HG02798 (cell line): ENCODE results near the gene PPM1K.
A peak's percentile ranks its signal among the peaks of the same experiment; 100 is the strongest.

ENCODE experiments used
- ATAC-seq: cut with Tn5 transposase; IDR thresholded peaks from one replicate; pipeline ENCODE4 v1.9.1; 2021; ENCODE audit warnings: mild to moderate bottlenecking; ENCODE audit not compliant: unreplicated experiment, poor library complexity

Gene PPM1K

DNA sequence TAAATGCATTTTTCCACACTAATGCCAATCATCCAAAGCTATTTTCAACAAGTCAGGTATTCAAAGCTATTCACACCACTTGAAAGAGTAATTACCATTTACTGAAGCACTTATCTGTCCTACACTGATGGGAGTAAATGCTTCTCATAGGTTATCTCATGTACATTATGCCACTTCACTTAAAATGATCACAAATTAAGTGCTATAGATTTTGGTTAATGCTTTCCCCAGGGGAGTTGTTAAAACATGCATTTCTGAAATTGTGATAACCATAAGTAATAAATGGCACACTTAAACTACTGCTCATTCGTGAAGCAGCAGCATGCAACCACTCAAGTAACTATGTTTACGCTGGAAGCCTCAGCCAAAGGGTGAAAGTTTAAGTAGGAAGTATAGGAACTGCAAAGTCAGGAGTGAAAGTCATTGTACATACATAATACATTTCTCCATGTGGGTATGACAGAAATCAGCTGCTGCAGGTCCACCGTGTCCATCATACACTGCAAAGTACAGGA lies 6.6 kb downstream of the PPM1K start:
- ATAC-seq: no peak

DNA sequence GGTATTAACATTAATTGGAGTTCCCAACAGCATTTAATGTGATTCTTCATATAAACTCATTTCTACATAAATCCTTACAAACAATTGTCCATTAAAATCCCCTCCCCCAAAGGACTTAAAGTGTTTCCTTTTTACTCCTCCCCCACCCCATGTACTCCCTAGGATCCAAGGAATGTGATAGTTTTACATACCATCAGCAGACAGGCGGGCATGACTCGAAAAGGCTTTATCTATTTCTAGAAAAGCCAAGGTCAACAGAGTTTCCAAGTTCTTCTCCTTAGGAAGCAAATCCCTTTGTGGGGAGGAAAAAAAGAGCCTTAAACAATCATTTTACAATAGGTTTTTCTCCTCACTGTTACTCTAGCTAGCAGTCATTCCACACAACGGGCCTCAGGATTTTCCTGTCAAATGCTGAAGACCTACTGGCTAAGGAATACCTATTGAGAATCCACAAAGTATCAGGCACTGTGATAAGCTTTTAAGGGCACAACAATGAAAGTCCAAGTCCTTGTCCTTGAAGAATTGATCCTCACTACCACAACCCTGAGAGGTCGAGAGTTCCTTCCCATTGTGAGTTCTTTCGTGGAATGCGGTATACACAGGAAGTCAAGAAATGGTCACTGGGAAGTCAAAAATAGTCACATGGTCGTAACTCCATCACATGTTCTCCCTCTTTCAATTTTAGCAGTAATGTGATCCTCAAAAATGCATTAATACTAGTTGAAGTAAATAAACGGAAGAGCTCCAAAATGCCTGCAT lies 7.2 kb downstream of the PPM1K start:
- ATAC-seq: no peak

DNA sequence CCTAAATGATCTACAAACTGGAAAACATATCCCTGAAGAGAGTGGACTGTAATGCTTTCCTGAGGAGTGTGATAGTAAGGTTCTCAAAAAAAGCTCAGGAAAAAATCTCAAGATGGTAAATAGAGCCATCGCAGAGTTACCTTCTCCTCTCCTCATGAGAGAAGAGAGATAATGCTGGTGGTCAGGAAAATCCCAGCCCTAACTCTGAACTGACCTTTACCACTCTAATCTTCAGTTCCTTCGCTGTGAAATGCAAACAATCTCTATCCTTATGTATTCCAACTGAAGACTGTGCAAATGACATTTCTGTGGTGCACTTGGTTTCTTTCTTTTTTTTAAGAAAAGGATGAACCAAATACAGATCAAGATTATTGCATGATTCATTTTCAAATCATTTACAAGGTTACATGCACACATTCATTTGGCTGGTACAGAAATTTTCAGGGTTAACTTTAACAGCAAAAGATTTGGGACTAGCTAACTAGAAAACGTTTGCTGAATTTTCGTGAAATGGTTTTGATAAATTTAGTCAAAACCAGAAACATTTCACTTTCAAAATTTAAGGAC lies 8.3 kb downstream of the PPM1K start:
- no peak for ATAC-seq

- peak; percentile 67 for ATAC-seq
Observed at GRCh38 chr4:88275516-88275915, 8.8 kb downstream of the PPM1K start.

- no peak for ATAC-seq
Observed at GRCh38 chr4:88268913-88269312, 15.4 kb downstream of the PPM1K start.

GRCh38 chr4:88264336-88264735 lies 20.0 kb downstream of the PPM1K start:
- no peak for ATAC-seq

GRCh38 chr4:88257726-88258125 lies 26.6 kb downstream of the PPM1K start:
- ATAC-seq: no peak

- no peak for ATAC-seq
Observed at GRCh38 chr4:88255111-88255510, 29.2 kb downstream of the PPM1K start.

GRCh38 chr4:88251924-88252323 lies 32.4 kb downstream of the PPM1K start:
- ATAC-seq: no peak

GRCh38 chr4:88247148-88247547 lies 37.2 kb downstream of the PPM1K start:
- ATAC-seq: no peak

GRCh38 chr4:88246600-88246999 lies 37.8 kb downstream of the PPM1K start:
- ATAC-seq: no peak

GRCh38 chr4:88244816-88245579 lies 39.4 kb downstream of the PPM1K start:
- peak; percentile 75 for ATAC-seq

DNA sequence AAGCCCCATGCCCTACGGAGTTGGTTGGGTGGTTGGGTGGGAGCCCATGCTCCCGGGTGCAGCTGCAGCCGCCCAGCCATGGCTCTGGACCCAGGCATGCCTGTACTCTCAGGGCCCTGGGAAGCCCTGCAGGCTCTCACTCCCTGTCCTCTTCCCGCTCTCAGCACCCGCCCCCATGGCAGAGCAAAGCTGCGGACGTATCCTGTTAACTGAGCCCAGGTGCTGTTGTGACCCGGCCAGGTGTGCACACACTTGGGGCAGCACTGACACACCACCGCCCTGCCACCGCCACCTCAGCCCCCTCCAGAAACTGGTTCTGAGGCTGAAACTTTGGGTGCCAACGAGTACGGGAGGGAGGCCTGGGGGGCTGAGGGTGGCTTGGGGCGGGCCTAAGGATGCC lies 40.3 kb downstream of the PPM1K start:
- ATAC-seq: no peak

DNA sequence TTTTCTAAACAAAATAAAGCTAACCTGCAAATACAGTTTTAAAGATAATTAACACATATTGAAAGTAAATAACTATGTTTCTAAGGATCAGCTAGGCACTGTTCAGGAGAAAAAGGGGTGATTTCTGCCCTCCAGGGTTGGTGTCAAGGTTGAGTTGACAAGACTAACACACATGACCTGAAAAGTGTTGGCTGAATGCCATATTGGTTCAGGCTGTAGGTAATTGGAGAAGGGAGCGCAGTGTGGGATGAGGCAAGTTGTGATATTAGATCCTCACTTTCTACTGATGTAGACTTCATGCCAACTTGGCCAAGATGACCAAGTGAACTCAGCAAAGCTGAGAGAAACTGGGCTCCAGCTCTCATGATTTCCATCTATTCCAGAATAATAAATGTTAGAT lies 42.2 kb downstream of the PPM1K start:
- no peak for ATAC-seq

GRCh38 chr4:88240297-88240714 lies 44.1 kb downstream of the PPM1K start:
- no peak for ATAC-seq

DNA sequence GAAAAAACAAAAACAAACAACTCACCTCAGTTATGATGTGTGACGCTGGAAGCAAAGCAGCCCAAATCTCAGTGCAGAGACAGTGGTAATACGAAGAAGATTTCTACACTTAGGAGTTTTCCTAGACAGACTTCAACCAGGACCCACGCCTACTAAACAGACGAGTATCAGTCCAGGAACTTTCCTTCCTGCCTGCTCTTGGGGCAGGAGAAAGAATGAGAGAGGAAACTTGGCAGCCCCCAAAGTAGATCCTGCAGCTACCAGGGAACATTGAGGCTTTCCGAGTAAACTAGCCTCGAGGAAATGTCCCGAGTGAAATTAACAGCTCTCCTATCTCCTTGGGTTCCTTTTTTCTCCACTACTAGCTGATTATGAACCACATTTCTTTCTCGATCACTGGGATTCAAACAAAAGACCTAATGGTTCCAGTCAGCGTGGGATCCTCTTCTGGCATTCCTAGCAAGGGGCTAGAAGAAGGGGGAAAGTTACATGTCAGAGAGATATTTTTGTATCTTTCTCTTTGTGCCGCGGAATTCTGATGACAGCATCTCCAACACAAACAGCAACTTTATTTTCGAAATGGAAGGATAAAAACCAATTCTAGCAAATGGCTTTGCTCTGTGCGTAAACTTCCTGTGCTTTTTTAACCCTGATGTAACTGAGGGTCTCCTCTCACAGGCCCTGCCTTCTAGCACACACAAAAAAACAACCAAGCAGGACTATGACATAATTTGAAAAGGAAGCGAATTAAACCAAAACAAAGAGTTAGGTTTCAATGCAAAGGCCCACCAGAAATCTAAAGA lies 53.2 kb downstream of the PPM1K start:
- no peak for ATAC-seq

DNA sequence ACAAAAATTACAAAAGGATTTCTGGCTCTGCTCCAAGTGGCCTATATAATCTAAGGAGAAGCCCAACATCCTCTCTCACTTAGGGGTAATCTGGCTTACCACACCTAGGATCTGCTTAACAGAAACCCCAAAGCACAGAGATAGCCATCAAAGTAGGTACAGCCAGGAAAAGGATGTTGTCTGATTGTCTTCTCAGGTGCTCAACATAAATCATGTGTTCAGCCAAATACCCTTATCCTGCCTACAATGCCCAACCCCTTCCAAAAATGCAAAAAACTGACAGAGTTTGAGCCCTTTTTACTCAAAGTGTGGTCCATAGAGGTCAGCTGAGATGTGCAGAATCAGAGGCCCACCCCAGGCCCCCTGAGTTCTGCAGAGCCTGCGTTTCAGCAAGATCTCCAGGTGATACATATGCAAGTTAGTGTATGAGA lies 53.9 kb downstream of the PPM1K start:
- no peak for ATAC-seq

GRCh38 chr4:88227734-88228133 lies 56.6 kb downstream of the PPM1K start:
- ATAC-seq: no peak

GRCh38 chr4:88226143-88226542 lies 58.2 kb downstream of the PPM1K start:
- no peak for ATAC-seq
